GM19328 (cell line): Measurements from ENCODE around the gene KLF2.
"Not testable (repeated sequence)": the region's sequence is repeated elsewhere in the genome, so short reads cannot be mapped to it uniquely, and the experiment has no call there.

ENCODE experiments used
- ATAC-seq: cut with Tn5 transposase; IDR thresholded peaks from one replicate; pipeline ENCODE4 v1.9.1; 2021; ENCODE audit warnings: mild to moderate bottlenecking, moderate library complexity; ENCODE audit not compliant: unreplicated experiment

Gene KLF2

GRCh38 chr19:16336571-16336970, 11.9 kb downstream of the KLF2 start:
- no peak for ATAC-seq

GRCh38 chr19:16337809-16338469, 13.3 kb downstream of the KLF2 start:
- ATAC-seq: no peak

GRCh38 chr19:16338470-16339360, 14.1 kb downstream of the KLF2 start:
- no peak for ATAC-seq

GRCh38 chr19:16339361-16339725, 14.7 kb downstream of the KLF2 start:
- no peak for ATAC-seq

GRCh38 chr19:16340092-16340491, 15.5 kb downstream of the KLF2 start:
- no peak for ATAC-seq

GRCh38 chr19:16340654-16341053, 16.0 kb downstream of the KLF2 start:
- ATAC-seq: no peak

- ATAC-seq: no peak
Measured at GRCh38 chr19:16342002-16342715, 17.5 kb downstream of the KLF2 start.

- no peak for ATAC-seq
Measured at GRCh38 chr19:16343156-16343555, 18.5 kb downstream of the KLF2 start.

- no peak for ATAC-seq
Measured at GRCh38 chr19:16345457-16345856, 20.8 kb downstream of the KLF2 start.

- ATAC-seq: not testable (repeated sequence)
Measured at GRCh38 chr19:16347099-16347498, 22.5 kb downstream of the KLF2 start.

GRCh38 chr19:16347706-16348105, 23.1 kb downstream of the KLF2 start:
- no peak for ATAC-seq

- no peak for ATAC-seq
Measured at GRCh38 chr19:16349551-16350152, 25.0 kb downstream of the KLF2 start.

GRCh38 chr19:16351133-16351809, 26.6 kb downstream of the KLF2 start:
- ATAC-seq: no peak

GRCh38 chr19:16355293-16356043, 30.8 kb downstream of the KLF2 start:
- no peak for ATAC-seq

- no peak for ATAC-seq
Measured at GRCh38 chr19:16358456-16358855, 33.8 kb downstream of the KLF2 start.

- no peak for ATAC-seq
Measured at GRCh38 chr19:16359074-16359473, 34.4 kb downstream of the KLF2 start.

- ATAC-seq: no peak
Measured at GRCh38 chr19:16359964-16360363, 35.3 kb downstream of the KLF2 start.

GRCh38 chr19:16360738-16361137, 36.1 kb downstream of the KLF2 start:
- ATAC-seq: no peak

GRCh38 chr19:16361254-16361653, 36.6 kb downstream of the KLF2 start:
- no peak for ATAC-seq

- no peak for ATAC-seq
Measured at GRCh38 chr19:16361926-16362325, 37.3 kb downstream of the KLF2 start.
